ENCODE measurements around the gene SMPD3. TPM values are rescaled to one million over a fixed set of nuclear protein-coding genes. Genes with fewer than 3 reads are reported as not detected.

The SMPD3 gene
- total RNA-seq, 3 donors from 2014 or later: under 0.01 to 15.4 (median 2.9) TPM

DNA sequence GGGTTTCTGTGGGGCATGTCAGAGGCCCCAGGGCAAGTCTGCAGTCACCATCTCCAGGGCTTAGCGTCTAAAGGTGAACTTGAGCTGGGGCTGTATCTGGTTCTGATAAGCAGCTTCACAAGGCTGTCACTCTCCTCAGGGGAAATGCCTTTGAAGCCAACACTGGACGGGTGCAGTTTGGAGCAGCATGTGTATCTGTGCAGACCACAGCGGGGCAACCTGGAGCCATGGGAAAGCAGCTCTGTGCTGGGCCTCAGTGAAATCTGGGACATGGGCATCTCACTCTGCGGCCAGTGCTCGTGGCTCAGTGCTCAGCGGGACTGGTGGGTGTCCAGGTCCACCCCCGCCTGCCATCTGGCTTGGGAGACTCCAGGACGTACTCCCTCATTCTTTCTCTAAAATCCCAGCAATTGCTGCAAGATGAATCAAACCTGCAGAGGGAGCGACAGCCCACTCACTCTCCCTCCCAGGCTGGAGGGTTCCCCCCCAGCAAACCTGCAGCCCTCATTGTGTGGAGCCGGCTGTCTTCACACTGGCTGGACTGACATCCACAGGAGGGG is 74.0 kb downstream of the SMPD3 start:
- intact Hi-C loops (cut with DNase I; ENCODE audit: low total_unique reads): no loop called here
- H3K4me1 ChIP-seq: no peaks in the 10 kb centered on the region
- no peak for DNase-seq (ENCODE audit: low spot score in 2 of 2)
- H3K27ac ChIP-seq: no peak overlapping the region
- no peaks in the 10 kb centered on the region for H3K9me3 ChIP-seq
- H3K27me3 ChIP-seq: no peaks in the 10 kb centered on the region
- no peak overlapping the region for H3K4me3 ChIP-seq
- TF ChIP-seq POLR2AphosphoS5 (IDR thresholded peaks at IDR 0.05) (no peak), POLR2A (IDR thresholded peaks at IDR 0.05) (no peak)
- TF ChIP-seq, protein P1, sequence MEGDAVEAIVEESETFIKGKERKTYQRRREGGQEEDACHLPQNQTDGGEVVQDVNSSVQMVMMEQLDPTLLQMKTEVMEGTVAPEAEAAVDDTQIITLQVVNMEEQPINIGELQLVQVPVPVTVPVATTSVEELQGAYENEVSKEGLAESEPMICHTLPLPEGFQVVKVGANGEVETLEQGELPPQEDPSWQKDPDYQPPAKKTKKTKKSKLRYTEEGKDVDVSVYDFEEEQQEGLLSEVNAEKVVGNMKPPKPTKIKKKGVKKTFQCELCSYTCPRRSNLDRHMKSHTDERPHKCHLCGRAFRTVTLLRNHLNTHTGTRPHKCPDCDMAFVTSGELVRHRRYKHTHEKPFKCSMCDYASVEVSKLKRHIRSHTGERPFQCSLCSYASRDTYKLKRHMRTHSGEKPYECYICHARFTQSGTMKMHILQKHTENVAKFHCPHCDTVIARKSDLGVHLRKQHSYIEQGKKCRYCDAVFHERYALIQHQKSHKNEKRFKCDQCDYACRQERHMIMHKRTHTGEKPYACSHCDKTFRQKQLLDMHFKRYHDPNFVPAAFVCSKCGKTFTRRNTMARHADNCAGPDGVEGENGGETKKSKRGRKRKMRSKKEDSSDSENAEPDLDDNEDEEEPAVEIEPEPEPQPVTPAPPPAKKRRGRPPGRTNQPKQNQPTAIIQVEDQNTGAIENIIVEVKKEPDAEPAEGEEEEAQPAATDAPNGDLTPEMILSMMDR (IDR thresholded peaks at IDR 0.05): no peak
- no peaks in the 10 kb centered on the region for H3K36me3 ChIP-seq

DNA sequence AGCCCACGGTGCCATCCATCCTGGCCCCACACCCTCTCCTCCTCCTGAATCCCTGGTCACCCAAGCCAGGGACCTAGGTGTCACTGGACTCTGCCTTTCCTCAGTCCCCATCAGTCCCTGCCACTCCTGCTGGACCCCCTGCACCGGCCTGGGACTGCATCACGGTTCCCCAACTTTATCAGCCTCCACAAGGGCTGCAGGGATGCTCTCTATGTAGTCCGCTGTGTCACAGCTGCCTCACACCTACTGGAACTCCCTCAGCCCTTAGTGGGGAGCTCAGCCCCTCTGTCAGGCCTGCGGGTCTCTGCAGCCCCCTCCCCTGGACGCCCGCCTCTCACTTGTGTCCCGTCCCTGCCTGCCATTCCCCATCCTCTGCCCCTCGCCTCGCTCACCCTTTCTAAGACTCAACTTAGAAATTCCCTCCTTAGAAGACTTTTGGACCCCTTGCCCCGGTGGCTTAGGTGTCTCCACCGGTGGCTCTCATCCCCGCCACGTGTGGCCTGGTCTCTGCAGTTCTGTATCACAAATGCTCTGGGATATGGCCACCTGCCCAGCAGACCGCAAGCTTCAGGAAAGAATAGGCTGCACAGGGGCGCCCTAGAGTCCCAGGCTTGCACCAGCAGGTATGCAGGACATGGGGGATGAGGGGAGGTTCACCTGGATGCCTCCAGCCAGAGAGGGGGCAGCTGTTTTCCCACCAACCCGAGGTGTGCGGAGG is 74.6 kb downstream of the SMPD3 start:
- Histone ChIP-seq H3K4me3 (no peak overlapping the region), H3K27ac (no peak overlapping the region), H3K36me3 (no peaks in the 10 kb centered on the region), H3K9me3 (no peaks in the 10 kb centered on the region), H3K4me1 (no peaks in the 10 kb centered on the region), H3K27me3 (no peaks in the 10 kb centered on the region)
- TF ChIP-seq POLR2A (IDR thresholded peaks at IDR 0.05) (no peak), POLR2AphosphoS5 (IDR thresholded peaks at IDR 0.05) (no peak)
- TF ChIP-seq, protein P1 (IDR thresholded peaks at IDR 0.05): no peak
- no peak for DNase-seq (ENCODE audit: low spot score in 2 of 2)
- intact Hi-C loops (cut with DNase I; ENCODE audit: low total_unique reads): no loop called here

DNA sequence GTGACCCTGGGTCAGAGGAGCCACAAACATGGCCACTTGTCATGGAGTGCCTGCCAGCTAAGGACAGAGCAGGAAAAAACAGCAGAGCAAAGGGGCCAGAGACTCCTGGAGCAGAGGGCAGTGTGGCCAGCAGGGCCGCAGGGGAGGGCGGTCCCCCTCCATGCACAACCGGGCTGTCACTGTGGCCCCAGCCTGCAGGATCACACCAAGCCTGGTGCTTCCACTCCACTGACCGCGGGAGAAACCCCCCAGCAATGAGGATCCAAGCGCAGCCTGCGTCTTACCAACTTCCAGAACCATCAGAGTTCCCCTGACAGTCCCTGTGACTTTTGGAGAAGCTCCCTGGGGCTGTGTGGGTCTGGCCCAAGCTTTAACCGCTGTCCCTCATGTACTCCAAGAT is 75.5 kb downstream of the SMPD3 start:
- intact Hi-C loops (cut with DNase I; ENCODE audit: low total_unique reads): no loop called here
- H3K4me3 ChIP-seq: no peak overlapping the region
- H3K36me3 ChIP-seq: no peaks in the 10 kb centered on the region
- no peak overlapping the region for H3K27ac ChIP-seq
- H3K9me3 ChIP-seq: no peaks in the 10 kb centered on the region
- no peaks in the 10 kb centered on the region for H3K27me3 ChIP-seq
- H3K4me1 ChIP-seq: no peaks in the 10 kb centered on the region
- DNase-seq (ENCODE audit: low spot score in 2 of 2): no peak
- TF ChIP-seq POLR2A (IDR thresholded peaks at IDR 0.05) (no peak), POLR2AphosphoS5 (IDR thresholded peaks at IDR 0.05) (no peak)
- TF ChIP-seq, protein P1 (IDR thresholded peaks at IDR 0.05): no peak

DNA sequence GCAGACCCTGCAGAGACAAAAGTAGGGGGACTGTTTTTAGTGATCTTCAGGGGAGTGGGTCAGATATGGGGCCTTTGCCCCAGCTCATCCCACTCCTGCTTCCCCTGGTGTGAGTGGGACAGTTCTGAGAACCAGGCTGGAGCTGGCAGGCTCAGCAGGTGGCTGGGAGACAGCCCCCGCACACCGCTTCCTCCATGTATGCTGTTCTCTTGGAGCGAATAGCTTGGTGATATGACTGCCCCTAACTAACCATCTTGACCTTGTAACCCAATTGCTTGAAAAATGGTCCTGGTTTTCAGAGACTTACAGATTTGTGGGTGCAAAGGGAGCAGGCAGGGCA is 76.0 kb downstream of the SMPD3 start:
- Histone ChIP-seq H3K4me1 (no peaks in the 10 kb centered on the region), H3K27me3 (no peaks in the 10 kb centered on the region), H3K27ac (no peak overlapping the region), H3K4me3 (no peak overlapping the region), H3K9me3 (no peaks in the 10 kb centered on the region), H3K36me3 (no peaks in the 10 kb centered on the region)
- no peak for TF ChIP-seq POLR2AphosphoS5 (IDR thresholded peaks at IDR 0.05)
- no peak for TF ChIP-seq POLR2A (IDR thresholded peaks at IDR 0.05)
- TF ChIP-seq, protein P1 (IDR thresholded peaks at IDR 0.05): no peak
- DNase-seq (ENCODE audit: low spot score in 2 of 2): no peak
- intact Hi-C loops (cut with DNase I; ENCODE audit: low total_unique reads): no loop called here

DNA sequence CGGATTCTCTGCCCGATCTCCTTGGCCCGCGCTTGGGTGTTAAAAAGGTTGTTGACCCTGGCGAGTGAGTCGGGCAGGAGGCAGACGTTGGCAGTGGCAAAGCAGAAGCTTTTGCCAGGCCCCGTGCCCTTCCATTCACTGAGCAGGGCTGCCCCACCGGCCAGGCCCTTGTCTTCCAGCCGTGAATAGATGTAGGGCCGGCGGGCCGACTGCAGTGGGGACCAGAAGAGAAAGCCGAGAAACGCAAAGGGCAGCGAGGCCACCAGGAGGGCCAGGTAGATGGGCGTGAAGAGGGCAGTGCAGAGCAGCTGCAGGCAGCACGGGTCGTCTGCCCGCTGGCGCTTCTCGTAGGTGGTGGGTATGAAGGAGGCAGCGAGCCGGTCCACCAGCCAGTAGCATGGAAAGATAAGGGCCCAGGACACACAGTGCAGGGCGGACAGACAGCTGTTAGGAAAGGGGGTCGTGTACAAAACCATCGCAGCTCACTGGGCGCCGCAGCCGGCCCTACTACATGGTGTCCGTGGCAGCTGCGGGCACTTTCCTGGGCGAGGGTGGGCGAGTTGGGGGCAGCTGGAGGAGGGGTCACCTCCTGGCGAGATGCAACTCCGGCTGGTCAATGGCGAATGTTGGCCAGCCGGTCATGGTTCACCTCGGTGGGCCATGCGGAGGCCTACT is 76.5 kb downstream of the SMPD3 start:
- Histone ChIP-seq H3K36me3 (no peaks in the 10 kb centered on the region), H3K4me3 (no peak overlapping the region), H3K9me3 (no peaks in the 10 kb centered on the region), H3K4me1 (no peaks in the 10 kb centered on the region), H3K27ac (no peak overlapping the region), H3K27me3 (no peaks in the 10 kb centered on the region)
- no peak for TF ChIP-seq POLR2AphosphoS5 (IDR thresholded peaks at IDR 0.05)
- TF ChIP-seq, protein P1 (IDR thresholded peaks at IDR 0.05): no peak
- DNase-seq (ENCODE audit: low spot score in 2 of 2): no peak
- intact Hi-C loops (cut with DNase I; ENCODE audit: low total_unique reads): no loop called here
